GM18873 (cell line): ENCODE results near the gene PTCD1.

ENCODE experiments used
- ATAC-seq: cut with Tn5 transposase; IDR thresholded peaks from one replicate; pipeline ENCODE4 v1.9.1; 2021; ENCODE audit warnings: mild to moderate bottlenecking, moderate library complexity, moderate number of reproducible peaks; ENCODE audit not compliant: unreplicated experiment, low FRiP score

PTCD1 gene

DNA sequence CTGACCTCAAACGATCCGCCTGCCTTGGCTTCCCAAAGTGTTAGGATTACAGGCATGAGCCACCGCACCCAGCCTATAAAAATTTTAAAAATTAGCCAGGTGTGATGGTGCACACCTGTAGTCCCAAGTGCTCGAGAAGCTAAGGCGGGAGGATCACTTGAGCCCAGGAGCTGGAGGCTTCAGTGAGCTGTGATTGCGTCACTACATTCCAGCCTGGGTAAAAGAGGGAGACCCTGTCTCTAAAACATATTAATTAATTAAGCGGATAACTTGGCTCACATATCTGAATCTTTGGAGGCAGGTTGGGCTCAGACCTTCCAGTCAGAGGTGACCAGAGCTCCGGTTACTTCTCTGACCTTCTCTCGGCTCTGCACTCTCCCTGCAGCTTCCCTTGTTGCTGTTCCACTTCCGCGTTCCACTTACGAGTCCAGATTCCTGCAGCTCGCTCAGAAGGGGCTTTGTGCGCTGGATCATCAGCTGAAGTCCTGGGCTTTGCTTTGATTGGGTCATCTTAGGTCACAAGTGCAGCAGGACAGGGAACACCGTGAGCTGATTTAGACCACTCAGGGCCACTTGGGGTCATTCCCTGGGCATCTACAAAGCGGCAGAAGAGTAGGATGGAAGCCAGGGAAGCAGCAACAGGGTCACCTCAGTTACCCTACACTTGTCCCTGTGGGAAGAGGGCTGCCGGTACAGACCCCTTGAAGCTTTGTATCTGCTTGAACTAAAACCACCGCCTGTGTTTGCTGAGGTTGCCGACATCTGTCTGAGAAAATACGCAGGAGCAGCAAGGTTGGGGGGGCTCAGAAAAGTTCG is 66.1 kb downstream of the PTCD1 start:
- no peak for ATAC-seq

DNA sequence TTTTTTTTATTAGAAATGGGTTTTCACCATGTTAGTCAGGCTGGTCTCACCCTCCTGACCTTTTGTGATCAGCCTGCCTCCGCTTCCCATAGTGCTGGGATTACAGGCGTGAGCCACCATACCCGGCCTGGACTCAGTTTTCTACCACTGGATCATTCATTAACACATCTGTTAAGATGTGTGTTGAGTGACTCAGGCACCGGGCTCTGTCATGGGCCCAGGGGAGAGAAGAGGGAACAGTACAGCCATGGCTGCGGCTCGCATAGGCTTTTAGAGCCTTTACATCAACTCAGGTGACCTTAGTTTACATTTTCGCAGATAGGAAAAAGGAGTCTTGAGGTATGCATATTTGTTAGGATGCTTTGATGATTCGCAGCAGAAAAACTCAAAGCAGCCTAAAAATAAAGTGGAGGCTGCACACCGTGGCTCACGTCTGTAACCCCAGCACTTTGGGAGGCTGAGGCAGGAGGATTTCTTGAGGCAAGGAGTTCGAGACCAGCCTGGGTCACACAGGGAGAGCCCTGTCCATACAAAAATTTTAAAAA is 67.2 kb downstream of the PTCD1 start:
- no peak for ATAC-seq

DNA sequence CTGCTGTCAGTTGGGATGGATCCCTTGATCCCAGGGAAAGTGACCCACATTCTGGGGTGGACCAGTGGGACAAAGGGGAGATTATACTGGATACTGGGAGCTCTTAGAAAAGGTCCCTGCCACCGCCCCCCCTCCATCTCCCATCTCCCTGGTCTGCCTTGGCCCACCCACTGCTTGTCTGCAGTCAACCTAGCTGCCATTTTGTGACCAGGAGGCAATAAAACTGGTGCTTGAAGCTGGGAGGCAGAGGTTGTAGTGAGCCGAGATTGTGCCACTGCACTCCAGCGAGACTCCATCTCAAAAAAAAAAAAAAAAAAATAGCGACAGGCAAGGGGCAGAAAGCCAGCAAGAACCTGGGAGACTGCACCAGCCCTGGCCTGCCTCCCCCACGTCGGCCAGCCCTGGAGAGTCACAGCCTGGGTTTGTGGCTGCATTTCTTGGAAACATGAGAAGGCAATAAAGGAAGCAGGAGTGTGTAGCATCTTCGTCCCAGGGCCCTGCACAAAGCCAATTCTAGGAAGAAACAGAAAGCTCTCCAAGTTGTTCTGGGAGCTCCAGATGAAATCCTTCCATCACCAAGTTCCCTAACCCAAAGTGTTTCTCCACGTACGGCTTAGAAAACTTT is 68.7 kb downstream of the PTCD1 start:
- no peak for ATAC-seq

DNA sequence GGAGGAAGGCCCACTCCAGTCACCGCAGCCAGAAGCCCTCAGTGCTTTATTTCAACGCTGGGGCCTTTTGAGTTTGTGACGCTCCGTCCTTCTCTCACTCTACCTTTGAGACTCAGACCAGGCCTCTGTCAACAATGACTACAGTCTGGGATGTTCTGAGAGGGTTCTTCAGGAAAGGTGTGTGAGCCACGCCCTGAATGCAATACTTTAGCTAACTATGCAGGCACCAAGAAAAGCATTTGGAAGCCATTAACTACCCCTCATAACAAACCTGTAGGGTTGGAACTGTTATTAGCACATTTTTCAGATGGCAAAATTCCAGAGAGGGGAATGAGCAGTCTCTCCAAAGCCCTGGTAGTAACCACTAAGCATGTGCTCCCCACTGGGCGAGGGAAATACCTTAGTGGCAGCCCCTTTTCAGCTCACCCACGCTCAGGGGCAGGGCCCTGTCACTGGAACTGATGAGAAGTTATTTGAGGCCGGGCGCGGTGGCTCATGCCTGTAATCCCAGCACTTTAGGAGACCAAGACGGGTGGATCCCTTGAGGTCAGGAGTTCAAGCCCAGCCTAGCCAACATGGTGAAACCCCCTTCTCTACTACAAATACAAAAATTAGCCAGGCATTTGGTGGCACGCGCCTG is 69.7 kb downstream of the PTCD1 start:
- no peak for ATAC-seq
